ENCODE results near the gene ASB2. TPM values are rescaled to one million over a fixed set of nuclear protein-coding genes. Genes with fewer than 3 reads are reported as not detected.
A peak's percentile ranks its signal among the peaks of the same experiment; 100 is the strongest.

Gene ASB2
- total and polyA plus RNA-seq, 2 of the 13 experiments (the other 11 are each of a cell fraction or from before 2014, with no cell fraction given), result 0.82 to 4.1 TPM

DNA sequence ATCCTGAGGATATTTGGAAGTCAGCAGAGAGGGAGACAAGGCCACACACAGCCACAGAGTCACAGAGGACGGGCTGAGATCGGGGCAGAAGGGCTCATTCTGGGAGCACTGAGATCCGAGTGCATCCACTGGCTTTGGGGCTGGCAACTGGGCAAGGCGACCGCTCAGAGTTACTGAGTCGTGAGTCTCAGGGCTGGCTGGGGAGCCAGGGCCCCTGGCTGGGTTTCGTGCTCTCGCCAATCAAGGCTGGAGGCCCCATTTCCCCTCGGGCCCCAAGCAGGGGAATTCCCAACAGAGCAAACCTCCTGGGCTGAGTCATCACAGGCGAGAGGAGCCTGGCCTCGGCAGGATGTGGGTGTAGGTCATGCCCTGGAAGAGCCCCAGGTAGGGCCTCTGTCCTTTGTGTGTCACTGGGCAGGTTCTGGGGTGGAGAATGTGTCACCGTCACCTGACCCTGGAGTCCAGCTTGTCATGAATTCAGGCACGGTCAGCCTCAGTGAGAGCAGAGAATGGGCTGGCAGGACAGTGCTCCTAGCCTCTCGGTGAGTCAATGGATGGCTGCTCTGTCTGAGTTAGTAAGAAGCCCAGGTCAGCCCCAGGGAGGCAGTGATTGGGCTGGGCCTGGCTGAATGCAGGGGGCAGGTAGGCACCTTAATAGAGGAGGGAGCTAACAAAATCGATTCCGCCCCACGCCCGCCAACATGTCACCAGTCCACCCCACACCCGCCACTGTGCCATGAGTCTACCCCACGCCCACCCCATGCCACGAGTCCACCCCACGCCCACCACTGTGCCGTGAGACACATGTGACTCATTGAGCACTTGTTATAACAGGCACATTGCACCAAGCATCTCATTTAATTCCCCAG is 16.9 kb downstream of the ASB2 start (continued):
- TF ChIP-seq, protein P1, sequence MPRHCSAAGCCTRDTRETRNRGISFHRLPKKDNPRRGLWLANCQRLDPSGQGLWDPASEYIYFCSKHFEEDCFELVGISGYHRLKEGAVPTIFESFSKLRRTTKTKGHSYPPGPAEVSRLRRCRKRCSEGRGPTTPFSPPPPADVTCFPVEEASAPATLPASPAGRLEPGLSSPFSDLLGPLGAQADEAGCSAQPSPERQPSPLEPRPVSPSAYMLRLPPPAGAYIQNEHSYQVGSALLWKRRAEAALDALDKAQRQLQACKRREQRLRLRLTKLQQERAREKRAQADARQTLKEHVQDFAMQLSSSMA (CRISPR knock-in tag; IDR thresholded peaks at IDR 0.05), result peak; percentile 26; the same call in 1 of the 2 replicates
- TF ChIP-seq PHF20 (CRISPR knock-in tag; IDR thresholded peaks at IDR 0.05) (no peak), ZBTB21 (CRISPR knock-in tag; IDR thresholded peaks at IDR 0.05) (peak; percentile 50; the same call in 1 of the 2 replicates), ZFP90 (CRISPR knock-in tag; IDR thresholded peaks at IDR 0.05; ENCODE audit: borderline replicate concordance) (no peak), ZNF121 (CRISPR knock-in tag; IDR thresholded peaks at IDR 0.05) (peak; percentile 39; the same call in 1 of the 2 replicates), RAD21 (CRISPR knock-in tag; IDR thresholded peaks at IDR 0.05) (peak; percentile 20; the same call in 1 of the 2 replicates), ZNF674 (CRISPR knock-in tag; IDR thresholded peaks at IDR 0.05; ENCODE audit: low read depth) (0 out of 2 replicates have a peak, but pooled peaks have one; percentile 52), TBP (CRISPR knock-in tag; IDR thresholded peaks at IDR 0.05) (no peak), ZNF670 (CRISPR knock-in tag; IDR thresholded peaks at IDR 0.05; ENCODE audit: borderline replicate concordance) (peak; percentile 97), AHDC1 (CRISPR knock-in tag; IDR thresholded peaks at IDR 0.05; ENCODE audit: borderline replicate concordance) (peak; percentile 94), NFE2 (CRISPR knock-in tag; IDR thresholded peaks at IDR 0.05) (0 out of 2 replicates have a peak, but pooled peaks have one; percentile 45), ZNF879 (CRISPR knock-in tag; IDR thresholded peaks at IDR 0.05) (no peak), ZNF3 (CRISPR knock-in tag; IDR thresholded peaks at IDR 0.05) (no peak), ZNF17 (CRISPR knock-in tag; IDR thresholded peaks at IDR 0.05) (no peak), DMTF1 (CRISPR knock-in tag; IDR thresholded peaks at IDR 0.05) (no peak), PAF1 (CRISPR knock-in tag; IDR thresholded peaks at IDR 0.05) (no peak)
- TF ChIP-seq, protein P2, sequence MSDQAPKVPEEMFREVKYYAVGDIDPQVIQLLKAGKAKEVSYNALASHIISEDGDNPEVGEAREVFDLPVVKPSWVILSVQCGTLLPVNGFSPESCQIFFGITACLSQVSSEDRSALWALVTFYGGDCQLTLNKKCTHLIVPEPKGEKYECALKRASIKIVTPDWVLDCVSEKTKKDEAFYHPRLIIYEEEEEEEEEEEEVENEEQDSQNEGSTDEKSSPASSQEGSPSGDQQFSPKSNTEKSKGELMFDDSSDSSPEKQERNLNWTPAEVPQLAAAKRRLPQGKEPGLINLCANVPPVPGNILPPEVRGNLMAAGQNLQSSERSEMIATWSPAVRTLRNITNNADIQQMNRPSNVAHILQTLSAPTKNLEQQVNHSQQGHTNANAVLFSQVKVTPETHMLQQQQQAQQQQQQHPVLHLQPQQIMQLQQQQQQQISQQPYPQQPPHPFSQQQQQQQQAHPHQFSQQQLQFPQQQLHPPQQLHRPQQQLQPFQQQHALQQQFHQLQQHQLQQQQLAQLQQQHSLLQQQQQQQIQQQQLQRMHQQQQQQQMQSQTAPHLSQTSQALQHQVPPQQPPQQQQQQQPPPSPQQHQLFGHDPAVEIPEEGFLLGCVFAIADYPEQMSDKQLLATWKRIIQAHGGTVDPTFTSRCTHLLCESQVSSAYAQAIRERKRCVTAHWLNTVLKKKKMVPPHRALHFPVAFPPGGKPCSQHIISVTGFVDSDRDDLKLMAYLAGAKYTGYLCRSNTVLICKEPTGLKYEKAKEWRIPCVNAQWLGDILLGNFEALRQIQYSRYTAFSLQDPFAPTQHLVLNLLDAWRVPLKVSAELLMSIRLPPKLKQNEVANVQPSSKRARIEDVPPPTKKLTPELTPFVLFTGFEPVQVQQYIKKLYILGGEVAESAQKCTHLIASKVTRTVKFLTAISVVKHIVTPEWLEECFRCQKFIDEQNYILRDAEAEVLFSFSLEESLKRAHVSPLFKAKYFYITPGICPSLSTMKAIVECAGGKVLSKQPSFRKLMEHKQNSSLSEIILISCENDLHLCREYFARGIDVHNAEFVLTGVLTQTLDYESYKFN (CRISPR knock-in tag; conservative IDR thresholded peaks at IDR 0.05), result peak; percentile 99
